Stimulated activated CD4-positive, alpha-beta T cell treated with anti-CD3 and anti-CD28 coated beads, Interleukin-15, amount 100 ng/mL, for 24 hours (primary cell): Measurements from ENCODE around the gene DUSP28.

ENCODE experiments used
- DNase-seq: peaks from one replicate; pipeline ENCODE4 v3.0.0-alpha.2; 2020

Gene DUSP28

GRCh38 chr2:240573516-240574385 is 13.6 kb downstream of the DUSP28 start:
- no peak for DNase-seq

DNA sequence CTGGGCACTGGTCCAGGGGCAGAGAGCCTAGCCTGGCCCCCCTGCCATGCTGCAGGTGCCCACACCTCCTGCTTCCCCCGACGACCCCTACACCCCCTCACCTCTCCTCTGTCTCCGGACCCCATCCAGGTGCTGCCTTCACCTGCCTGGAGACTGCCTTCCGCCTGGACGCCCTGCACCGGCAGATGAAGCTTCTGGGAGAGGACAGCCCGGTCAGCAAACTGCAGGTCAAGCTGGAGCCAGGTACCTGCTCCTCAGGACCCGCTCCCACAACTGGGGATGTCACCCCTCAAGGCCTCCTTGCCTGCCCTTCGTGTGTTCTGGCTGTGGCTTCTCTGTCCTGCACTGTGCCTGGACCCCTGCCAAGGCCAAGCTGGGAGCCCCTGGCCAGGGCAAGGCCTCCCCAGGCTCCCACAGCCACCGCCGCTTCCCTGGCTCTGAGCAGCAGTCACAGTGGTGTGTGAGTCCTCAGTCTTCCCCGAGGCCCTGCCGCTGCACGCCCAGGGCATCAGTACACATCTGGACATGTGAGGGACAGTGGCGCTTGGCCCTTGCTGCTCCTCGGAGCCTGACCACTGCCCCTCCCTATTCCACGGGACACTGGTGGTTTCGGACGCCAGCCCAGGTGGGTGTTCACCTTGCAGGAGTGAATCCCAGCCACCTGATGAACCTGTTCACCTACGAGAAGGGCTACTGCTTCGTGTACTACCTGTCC is 14.4 kb downstream of the DUSP28 start:
- DNase-seq, result no peak

DNA sequence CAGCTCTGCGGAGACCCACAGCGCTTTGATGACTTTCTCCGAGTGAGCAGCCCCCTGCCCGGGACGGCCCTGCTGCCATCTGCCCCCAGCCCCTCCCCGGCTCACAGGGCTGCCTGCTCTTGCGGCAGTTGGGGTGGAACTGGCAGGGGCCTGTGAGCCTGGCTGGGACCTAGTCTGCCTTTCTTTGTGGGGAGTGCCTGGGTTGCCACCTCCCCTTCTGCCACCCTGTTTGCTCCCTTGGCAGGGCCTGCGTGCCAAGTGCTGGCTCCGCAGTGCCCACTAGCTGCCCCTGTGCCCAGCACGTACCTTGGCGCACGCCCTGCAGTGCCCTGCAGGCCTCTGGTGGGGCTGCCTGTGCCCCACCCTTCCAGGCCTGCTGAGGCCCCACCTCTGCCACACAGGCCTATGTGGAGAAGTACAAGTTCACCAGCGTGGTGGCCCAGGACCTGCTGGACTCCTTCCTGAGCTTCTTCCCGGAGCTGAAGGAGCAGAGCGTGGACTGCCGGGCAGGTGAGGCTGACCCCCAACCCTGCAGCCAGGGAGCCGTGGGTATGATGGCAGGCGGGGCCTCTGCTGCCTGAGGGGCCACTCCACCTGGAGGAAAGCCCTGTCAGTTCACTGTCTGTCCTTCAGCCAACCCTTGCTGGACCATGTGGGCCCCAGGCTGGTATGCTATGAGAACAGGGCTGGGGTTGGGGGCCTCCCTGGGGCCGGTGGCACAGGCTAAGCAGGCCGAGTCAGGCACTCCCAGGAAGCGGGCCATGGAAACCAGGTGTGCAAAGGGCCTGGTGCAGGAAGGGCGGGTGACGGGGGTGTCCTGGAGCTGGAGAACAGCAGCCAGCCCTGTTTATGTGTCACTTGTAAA is 15.2 kb downstream of the DUSP28 start:
- DNase-seq, result no peak

GRCh38 chr2:240576036-240576435 is 15.9 kb downstream of the DUSP28 start:
- DNase-seq, result no peak

GRCh38 chr2:240576436-240577205 is 16.5 kb downstream of the DUSP28 start:
- DNase-seq, result no peak

DNA sequence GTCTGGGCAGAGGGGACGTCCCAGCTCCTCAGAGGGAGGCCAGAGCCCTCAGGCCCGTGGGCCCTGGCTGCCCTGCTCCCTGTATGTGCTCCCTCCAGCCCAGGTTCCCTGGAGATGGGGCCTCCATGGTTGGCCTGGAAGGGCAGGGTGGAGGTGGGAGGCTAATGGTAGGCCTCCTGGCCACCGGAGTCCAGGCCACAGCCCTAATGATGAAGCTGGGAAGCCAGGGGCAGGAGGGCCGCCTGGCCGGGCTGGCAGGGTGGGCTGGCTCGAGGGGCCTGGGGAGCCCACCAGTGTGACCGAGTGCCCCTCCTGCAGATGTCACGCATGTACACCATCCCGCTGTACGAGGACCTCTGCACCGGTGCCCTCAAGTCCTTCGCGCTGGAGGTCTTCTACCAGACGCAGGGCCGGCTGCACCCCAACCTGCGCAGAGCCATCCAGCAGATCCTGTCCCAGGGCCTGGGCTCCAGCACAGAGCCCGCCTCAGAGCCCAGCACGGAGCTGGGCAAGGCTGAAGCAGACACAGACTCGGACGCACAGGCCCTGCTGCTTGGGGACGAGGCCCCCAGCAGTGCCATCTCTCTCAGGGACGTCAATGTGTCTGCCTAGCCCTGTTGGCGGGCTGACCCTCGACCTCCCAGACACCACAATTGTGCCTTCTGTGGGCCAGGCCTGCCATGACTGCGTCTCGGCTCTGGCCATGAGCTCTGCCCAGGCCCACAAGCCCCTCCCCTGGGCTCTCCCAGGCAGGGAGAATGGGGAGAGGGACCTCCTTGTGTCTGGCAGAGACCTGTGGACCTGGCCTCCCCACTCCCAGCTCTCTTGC is 17.3 kb downstream of the DUSP28 start:
- DNase-seq, result no peak

DNA sequence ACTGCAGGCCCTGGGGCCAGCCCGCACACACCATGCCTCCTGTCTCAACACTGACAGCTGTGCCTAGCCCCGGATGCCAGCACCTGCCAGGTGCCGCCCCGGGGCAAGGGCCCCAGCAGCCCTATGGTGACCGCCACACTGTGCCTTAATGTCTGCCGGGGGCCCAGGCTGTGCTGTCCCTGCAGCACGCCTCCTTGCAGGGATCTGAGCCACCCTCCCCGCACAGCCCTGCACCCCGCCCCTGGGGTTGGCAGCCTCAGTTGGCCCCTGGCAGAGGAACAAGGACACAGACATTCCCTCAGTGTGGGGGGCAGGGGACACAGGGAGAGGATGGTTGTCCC is 17.9 kb downstream of the DUSP28 start:
- DNase-seq, result no peak

GRCh38 chr2:240578488-240578887 is 18.3 kb downstream of the DUSP28 start:
- DNase-seq, result no peak

GRCh38 chr2:240579071-240579762 is 19.1 kb downstream of the DUSP28 start:
- no peak for DNase-seq

DNA sequence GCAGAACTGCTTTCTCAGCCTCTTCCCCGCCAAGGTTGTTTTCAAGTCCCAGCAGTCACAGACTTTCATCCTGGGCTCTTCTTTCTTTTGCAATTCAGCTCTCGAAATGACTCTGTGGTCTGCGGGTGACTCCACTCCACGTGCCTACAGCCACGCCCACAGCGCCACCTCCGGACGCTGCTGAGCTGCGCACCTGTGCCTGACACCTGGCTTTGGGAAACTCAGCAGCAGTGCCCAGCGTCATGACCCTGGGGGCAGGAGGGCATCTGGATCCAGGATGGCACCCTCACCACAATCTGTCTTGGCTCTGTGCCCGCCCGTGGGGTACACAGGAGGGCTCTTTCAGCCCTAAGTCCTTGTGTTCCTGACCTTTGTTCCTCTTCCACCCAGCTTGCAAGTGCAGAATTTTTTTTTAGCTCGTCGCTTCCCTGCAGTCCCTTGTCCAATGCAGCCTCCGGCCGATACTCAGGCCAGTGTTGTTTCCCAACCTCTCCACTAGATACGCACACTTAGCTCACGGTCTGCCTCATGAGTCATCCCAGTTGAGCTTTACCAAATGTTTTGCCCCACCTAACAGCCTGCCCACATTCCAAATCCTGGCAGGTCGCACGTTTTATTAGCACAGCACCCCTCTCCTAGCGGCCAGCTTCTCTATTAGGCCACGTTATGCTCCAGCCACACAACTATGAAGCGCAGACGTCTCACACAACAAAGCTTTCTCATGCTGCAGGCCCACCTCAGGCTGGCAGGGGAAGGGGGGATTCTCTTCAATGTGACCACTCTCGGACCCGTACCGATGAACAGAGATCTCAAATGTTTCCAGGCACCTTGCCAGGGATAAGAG is 19.8 kb downstream of the DUSP28 start:
- DNase-seq, result peak; percentile 85

GRCh38 chr2:240581811-240582210 is 21.7 kb downstream of the DUSP28 start:
- DNase-seq, result no peak

DNA sequence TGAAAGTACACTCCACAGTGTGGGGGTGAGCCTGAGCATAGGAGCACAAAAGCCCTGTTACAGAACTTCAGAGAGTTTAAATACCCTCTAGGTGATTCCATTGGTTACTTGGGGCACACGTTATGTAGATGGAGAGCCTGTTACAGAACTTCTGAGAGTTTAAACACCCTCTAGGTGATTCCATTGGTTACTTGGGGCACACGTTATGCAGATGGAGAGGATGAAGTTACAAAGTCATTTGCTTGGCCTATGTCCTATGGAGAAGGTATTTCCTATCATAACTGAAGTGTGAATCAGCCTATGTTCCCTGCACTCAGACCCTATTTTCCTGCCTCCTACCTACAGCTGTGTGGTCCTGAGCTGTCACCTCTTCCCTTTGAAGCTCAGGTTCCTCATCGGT is 22.6 kb downstream of the DUSP28 start:
- no peak for DNase-seq

- no peak for DNase-seq
Observed at GRCh38 chr2:240583774-240584173, 23.6 kb downstream of the DUSP28 start.

- DNase-seq, result no peak
Observed at GRCh38 chr2:240584486-240585031, 24.4 kb downstream of the DUSP28 start.

DNA sequence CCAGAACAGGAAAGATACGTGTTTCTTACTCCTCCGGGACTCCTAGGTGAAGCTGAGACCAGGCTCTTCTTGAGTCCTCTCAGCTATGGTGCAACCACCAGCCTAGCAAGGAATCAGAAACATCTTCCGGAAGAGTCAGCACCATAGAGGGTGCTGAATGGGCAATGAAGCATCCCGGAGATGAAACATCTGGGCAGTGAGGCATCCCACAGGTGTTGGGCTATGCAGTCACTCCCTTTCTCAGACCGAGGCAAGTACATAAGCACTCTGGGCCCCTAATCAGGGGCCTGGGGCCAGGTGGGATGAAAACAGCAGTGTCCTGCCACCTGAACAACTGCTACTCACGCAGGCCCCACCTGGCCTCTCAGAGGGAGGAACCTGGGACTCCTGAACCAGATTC is 24.9 kb downstream of the DUSP28 start:
- DNase-seq, result no peak

GRCh38 chr2:240585681-240586197 is 25.6 kb downstream of the DUSP28 start:
- no peak for DNase-seq

- DNase-seq, result peak; percentile 98
Observed at GRCh38 chr2:240586198-240586918, 26.2 kb downstream of the DUSP28 start, which contains the start of gene CAPN10. Gene CAPN10 (plus strand): TSS chr2:240586734. CDS start chr2:240586912, 178 bp downstream.

DNA sequence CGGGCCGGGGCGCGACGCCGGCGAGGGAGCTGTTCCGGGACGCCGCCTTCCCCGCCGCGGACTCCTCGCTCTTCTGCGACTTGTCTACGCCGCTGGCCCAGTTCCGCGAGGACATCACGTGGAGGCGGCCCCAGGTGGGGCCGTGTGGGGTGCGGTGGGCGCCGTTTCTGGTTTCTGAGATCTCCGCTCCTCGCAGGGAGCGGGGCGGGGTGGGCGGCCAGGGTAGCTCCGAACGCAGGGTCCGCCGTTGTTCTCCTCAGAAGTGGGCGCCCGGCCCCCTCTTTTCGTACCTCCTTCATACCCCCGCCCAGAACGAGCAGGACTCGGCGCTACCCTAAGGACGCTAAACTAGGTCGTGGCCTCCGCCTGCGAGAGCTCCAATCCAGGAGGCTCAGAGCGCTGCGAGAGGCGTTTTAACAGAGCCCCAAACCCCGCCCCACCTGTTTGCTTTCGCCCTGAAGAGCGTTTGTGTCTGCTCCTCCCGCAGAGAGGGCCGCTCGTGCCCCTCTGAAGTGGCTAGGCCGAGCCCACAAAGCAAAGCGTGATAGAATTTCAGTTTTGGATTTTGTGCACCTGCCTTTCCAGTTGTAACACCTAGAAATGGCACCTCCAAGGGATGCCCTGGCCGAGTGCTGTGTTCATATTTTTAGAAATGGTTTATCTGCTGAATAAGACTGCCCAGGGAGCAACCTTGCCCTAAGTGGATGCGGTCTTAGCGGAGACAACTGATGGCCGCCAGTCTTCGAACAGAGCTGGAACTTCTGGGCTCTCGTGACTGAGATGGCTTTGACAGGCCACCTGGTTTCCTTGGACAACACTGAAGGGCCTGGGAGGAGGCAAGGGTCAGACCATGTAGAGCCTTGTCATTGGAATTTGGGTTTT is 27.0 kb downstream of the DUSP28 start:
- peak; percentile 70 for DNase-seq
